SU-DHL-6 (cell line): ENCODE measurements around the gene GSE1.

Source experiments
- H2AFZ ChIP-seq: fragments of 200-600 bp; sonication (generic); 2 replicates; pipeline ENCODE4 v1.6.1; 2014; ENCODE audit warnings: low read depth, mild to moderate bottlenecking, moderate library complexity, mixed read lengths, antibody characterized with exemption, low read length; ENCODE audit not compliant: severe bottlenecking
- H3F3A ChIP-seq: fragments of 200-600 bp; shearing (Covaris generic); 2 replicates; pipeline ENCODE4 v1.6.0; 2016; ENCODE audit warnings: antibody characterized with exemption, mild to moderate bottlenecking; ENCODE audit not compliant: insufficient read depth
- H3K27ac ChIP-seq: fragments of 200-600 bp; sonication (generic); 2 replicates; pipeline ENCODE4 v1.5.1; 2016; ENCODE audit warnings: low read depth, mild to moderate bottlenecking, low read length, moderate library complexity, mixed read lengths
- H3K27me3 ChIP-seq: fragments of 200-600 bp; sonication (generic), shearing (Covaris generic); 2 replicates; pipeline ENCODE4 v1.6.0; 2014; ENCODE audit warnings: mild to moderate bottlenecking, low read length
- H3K36me3 ChIP-seq: fragments of 200-600 bp; sonication (generic); 2 replicates; pipeline ENCODE4 v1.6.1; 2014; ENCODE audit warnings: mild to moderate bottlenecking, low read length, mixed read lengths
- H3K4me2 ChIP-seq: fragments of 300-600, 200-600 bp; shearing (Covaris generic), sonication (generic); 2 replicates; pipeline ENCODE4 v1.6.0; 2014; ENCODE audit warnings: low read length, low read depth, mild to moderate bottlenecking; ENCODE audit not compliant: poor library complexity, severe bottlenecking
- H3K4me3 ChIP-seq: fragments of 200-600 bp; sonication (generic); 2 replicates; pipeline ENCODE4 v1.5.1; 2014; ENCODE audit warnings: antibody characterized with exemption, low read length, mild to moderate bottlenecking, mixed read lengths; ENCODE audit not compliant: insufficient read depth, poor library complexity, severe bottlenecking
- H3K79me2 ChIP-seq: fragments of 200-600 bp; sonication (generic); 2 replicates; pipeline ENCODE4 v1.6.1; 2014; ENCODE audit warnings: mild to moderate bottlenecking, low read length, moderate library complexity; ENCODE audit not compliant: insufficient read depth
- H3K9ac ChIP-seq: fragments of 200-600 bp; sonication (generic); 2 replicates; pipeline ENCODE4 v1.7.0; 2014; ENCODE audit warnings: mild to moderate bottlenecking, low read length
- H3K9me2 ChIP-seq: fragments of 200-600 bp; sonication (generic); replicated peaks from 2 replicates; pipeline ENCODE4 v1.6.1; 2014; ENCODE audit warnings: low read length; ENCODE audit not compliant: insufficient read depth
- H3K9me3 ChIP-seq: fragments of 200-600 bp; sonication (generic); 2 replicates; pipeline ENCODE4 v1.6.1; 2014; ENCODE audit warnings: low read length, mixed read lengths; ENCODE audit not compliant: insufficient read depth
- H4K20me1 ChIP-seq: fragments of 200-600 bp; sonication (generic); 2 replicates; pipeline ENCODE4 v1.6.1; 2014; ENCODE audit warnings: low read depth, mild to moderate bottlenecking, antibody characterized with exemption, low read length, moderate library complexity, mixed read lengths
- EZH2phosphoT487 ChIP-seq: fragments of 200-600 bp; sonication (generic), shearing (Covaris generic); conservative IDR thresholded peaks from 2 replicates; pipeline ENCODE4 v1.6.1; 2018; ENCODE audit warnings: mild to moderate bottlenecking, antibody characterized with exemption, low read length, moderate library complexity, mixed read lengths
- TF ChIP-seq, protein P1 (sequence below): fragments of 200-600 bp; sonication (generic); IDR thresholded peaks from one replicate; pipeline ENCODE4 v1.5.1; 2017; ENCODE audit warnings: antibody characterized with exemption, mild to moderate bottlenecking, low read length, moderate library complexity; ENCODE audit not compliant: insufficient read depth, poor library complexity, severe bottlenecking

GSE1 gene

GRCh38 chr16:85565340-85565739 is 47.8 kb upstream of the GSE1 start:
- H3K36me3 ChIP-seq, result no peaks in the 10 kb centered on the region
- no peak overlapping the region for H3K9ac ChIP-seq
- no peaks in the 10 kb centered on the region for H3K27me3 ChIP-seq
- TF ChIP-seq EZH2phosphoT487, result no peak
- TF ChIP-seq, protein P1, sequence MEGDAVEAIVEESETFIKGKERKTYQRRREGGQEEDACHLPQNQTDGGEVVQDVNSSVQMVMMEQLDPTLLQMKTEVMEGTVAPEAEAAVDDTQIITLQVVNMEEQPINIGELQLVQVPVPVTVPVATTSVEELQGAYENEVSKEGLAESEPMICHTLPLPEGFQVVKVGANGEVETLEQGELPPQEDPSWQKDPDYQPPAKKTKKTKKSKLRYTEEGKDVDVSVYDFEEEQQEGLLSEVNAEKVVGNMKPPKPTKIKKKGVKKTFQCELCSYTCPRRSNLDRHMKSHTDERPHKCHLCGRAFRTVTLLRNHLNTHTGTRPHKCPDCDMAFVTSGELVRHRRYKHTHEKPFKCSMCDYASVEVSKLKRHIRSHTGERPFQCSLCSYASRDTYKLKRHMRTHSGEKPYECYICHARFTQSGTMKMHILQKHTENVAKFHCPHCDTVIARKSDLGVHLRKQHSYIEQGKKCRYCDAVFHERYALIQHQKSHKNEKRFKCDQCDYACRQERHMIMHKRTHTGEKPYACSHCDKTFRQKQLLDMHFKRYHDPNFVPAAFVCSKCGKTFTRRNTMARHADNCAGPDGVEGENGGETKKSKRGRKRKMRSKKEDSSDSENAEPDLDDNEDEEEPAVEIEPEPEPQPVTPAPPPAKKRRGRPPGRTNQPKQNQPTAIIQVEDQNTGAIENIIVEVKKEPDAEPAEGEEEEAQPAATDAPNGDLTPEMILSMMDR, result no peak
- no peak overlapping the region for H3K4me2 ChIP-seq
- no peak overlapping the region for H3K4me3 ChIP-seq
- H3K79me2 ChIP-seq, result no peaks in the 10 kb centered on the region
- H3K27ac ChIP-seq, result no peak overlapping the region
- no peaks in the 10 kb centered on the region for H3K9me2 ChIP-seq
- H3K9me3 ChIP-seq, result no peaks in the 10 kb centered on the region
- H2AFZ ChIP-seq, result no peak overlapping the region
- no peaks in the 10 kb centered on the region for H4K20me1 ChIP-seq
- no peaks in the 10 kb centered on the region for H3F3A ChIP-seq

DNA sequence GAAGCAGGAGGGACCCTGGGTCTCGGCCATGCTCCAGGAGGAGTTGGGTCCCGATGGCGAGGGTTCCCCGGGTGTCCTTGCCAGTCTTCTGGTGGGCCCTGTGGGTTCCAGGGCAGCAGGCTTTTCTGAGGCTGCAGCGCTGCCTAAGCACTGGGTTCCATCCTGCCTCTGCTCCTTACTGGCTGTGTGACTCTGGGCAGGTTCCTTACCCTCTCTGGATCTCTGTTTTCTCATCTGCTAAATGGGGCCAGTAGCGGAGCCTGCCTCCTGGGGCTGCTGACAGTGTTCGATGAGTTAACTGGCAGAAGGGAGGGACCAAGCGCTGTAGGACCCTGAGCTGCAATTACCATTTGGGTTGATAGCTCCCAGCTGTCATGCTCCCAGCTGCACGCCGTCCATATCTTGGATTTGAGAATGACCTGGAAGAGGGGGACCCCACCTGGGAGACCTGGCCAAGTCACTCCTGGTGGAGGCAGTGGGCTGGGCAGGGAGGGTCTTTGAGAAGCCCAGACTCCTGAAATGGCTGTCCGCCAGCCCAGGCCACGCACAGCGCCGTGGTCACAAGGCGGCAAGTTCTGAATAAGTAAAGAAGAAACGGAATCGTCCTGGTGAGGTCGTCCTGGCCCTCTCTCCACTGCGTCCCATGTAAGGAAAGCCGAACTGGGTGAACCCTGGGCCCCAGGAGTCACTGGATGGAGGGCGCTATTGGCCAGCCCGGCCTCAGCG is 47.2 kb upstream of the GSE1 start:
- no peaks in the 10 kb centered on the region for H3K79me2 ChIP-seq
- no peak overlapping the region for H3K4me2 ChIP-seq
- no peak overlapping the region for H3K9ac ChIP-seq
- no peaks in the 10 kb centered on the region for H3K9me3 ChIP-seq
- no peak overlapping the region for H3K27ac ChIP-seq
- H3K4me3 ChIP-seq, result no peak overlapping the region
- no peaks in the 10 kb centered on the region for H3K36me3 ChIP-seq
- H2AFZ ChIP-seq, result no peak overlapping the region
- no peaks in the 10 kb centered on the region for H3K9me2 ChIP-seq
- H3F3A ChIP-seq, result no peaks in the 10 kb centered on the region
- TF ChIP-seq EZH2phosphoT487, result no peak
- TF ChIP-seq, protein P1, result no peak
- H3K27me3 ChIP-seq, result no peaks in the 10 kb centered on the region
- H4K20me1 ChIP-seq, result no peaks in the 10 kb centered on the region

DNA sequence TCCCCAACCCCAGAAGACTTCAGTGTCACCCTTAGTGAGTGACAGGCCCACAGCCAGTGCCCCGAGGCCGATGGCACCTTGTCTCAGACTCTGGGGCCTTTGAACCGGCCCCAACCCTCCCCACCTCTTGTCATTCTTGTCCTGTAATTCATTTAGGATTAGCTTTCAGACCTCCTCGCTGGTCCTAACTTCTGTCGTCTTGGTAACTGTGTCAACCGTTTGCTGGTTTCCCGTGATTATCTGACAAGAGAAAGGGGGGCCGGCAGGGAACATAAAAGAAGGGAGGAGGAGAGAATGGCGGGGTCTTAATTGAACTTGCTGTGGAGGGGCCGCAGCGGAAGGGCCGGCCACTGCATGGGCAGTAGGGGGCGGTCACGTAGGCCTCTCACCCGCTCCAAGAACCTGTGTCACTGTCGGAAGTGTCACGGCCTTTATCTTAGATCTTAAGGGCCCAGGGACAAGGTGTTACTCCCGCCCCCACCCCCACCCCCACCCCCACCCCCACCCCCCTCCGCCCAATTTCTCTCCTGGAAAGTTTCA is 46.5 kb upstream of the GSE1 start:
- no peaks in the 10 kb centered on the region for H3K27me3 ChIP-seq
- H2AFZ ChIP-seq, result no peak overlapping the region
- H3K79me2 ChIP-seq, result no peaks in the 10 kb centered on the region
- H3K9me3 ChIP-seq, result no peaks in the 10 kb centered on the region
- no peaks in the 10 kb centered on the region for H3K9me2 ChIP-seq
- no peak overlapping the region for H3K4me3 ChIP-seq
- H4K20me1 ChIP-seq, result no peaks in the 10 kb centered on the region
- no peak overlapping the region for H3K27ac ChIP-seq
- no peaks in the 10 kb centered on the region for H3F3A ChIP-seq
- no peak overlapping the region for H3K4me2 ChIP-seq
- no peak for TF ChIP-seq EZH2phosphoT487
- TF ChIP-seq, protein P1, result no peak
- no peak overlapping the region for H3K9ac ChIP-seq
- no peaks in the 10 kb centered on the region for H3K36me3 ChIP-seq
